ENCODE results near the gene LDB3.
"Not testable (repeated sequence)": the region's sequence is repeated elsewhere in the genome, so short reads cannot be mapped to it uniquely, and the experiment has no call there.

Gene LDB3

GRCh38 chr10:86644152-86644793 lies 24.0 kb upstream of the LDB3 start:
- no peaks in the 10 kb centered on the region for H3K9me3 ChIP-seq (ENCODE audit: control insufficient read depth, low read length)
- peaks cover 2% of the 10 kb centered on the region for H3K4me1 ChIP-seq (ENCODE audit: control insufficient read depth, insufficient read depth, low read length, poor library complexity, severe bottlenecking)
- WGBS, 2 experiments (ENCODE audit: insufficient coverage in 2 of 2): 70% methylated on average over 5 of the region's 5 CpGs; no CpG with 5 or more reads in 1 of the 2 experiments
- H3K27ac ChIP-seq (ENCODE audit: low read depth, low read length, severe bottlenecking): no peak overlapping the region
- H3K4me3 ChIP-seq (ENCODE audit: extremely low read depth, insufficient read depth, low read length, poor library complexity, severe bottlenecking): no peak overlapping the region
- no peaks in the 10 kb centered on the region for H3K36me3 ChIP-seq (ENCODE audit: control insufficient read depth, insufficient read depth, low read length)

- WGBS, 2 experiments (ENCODE audit: insufficient coverage in 2 of 2): 75 to 77% methylated on average over 4 to 5 of the region's 5 CpGs
- Histone ChIP-seq H3K27ac (ENCODE audit: low read depth, low read length, severe bottlenecking) (no peak overlapping the region), H3K9me3 (ENCODE audit: control insufficient read depth, low read length) (no peaks in the 10 kb centered on the region), H3K36me3 (ENCODE audit: control insufficient read depth, insufficient read depth, low read length) (no peaks in the 10 kb centered on the region), H3K4me3 (ENCODE audit: extremely low read depth, insufficient read depth, low read length, poor library complexity, severe bottlenecking) (no peak overlapping the region), H3K4me1 (ENCODE audit: control insufficient read depth, insufficient read depth, low read length, poor library complexity, severe bottlenecking) (peaks cover 4% of the 10 kb centered on the region)
Measured at GRCh38 chr10:86644794-86645445, 23.4 kb upstream of the LDB3 start.

- H3K9me3 ChIP-seq (ENCODE audit: control insufficient read depth, low read length): not testable (repeated sequence)
Measured at GRCh38 chr10:86645621-86646165, 22.6 kb upstream of the LDB3 start.

GRCh38 chr10:86646532-86646931 lies 21.8 kb upstream of the LDB3 start:
- Histone ChIP-seq H3K36me3 (ENCODE audit: control insufficient read depth, insufficient read depth, low read length) (no peaks in the 10 kb centered on the region), H3K27ac (ENCODE audit: low read depth, low read length, severe bottlenecking) (no peak overlapping the region), H3K4me3 (ENCODE audit: extremely low read depth, insufficient read depth, low read length, poor library complexity, severe bottlenecking) (no peak overlapping the region), H3K9me3 (ENCODE audit: control insufficient read depth, low read length) (no peaks in the 10 kb centered on the region), H3K4me1 (ENCODE audit: control insufficient read depth, insufficient read depth, low read length, poor library complexity, severe bottlenecking) (peaks cover 4% of the 10 kb centered on the region)
- WGBS, 2 experiments (ENCODE audit: insufficient coverage in 2 of 2): 94 to 100% methylated on average over 2 to 4 of the region's 5 CpGs

More at GRCh38 chr10:86645621-86646165, 22.6 kb upstream of the LDB3 start:
- H3K27ac ChIP-seq (ENCODE audit: low read depth, low read length, severe bottlenecking); H3K4me3 ChIP-seq (ENCODE audit: extremely low read depth, insufficient read depth, low read length, poor library complexity, severe bottlenecking); H3K36me3 ChIP-seq (ENCODE audit: control insufficient read depth, insufficient read depth, low read length); H3K4me1 ChIP-seq (ENCODE audit: control insufficient read depth, insufficient read depth, low read length, poor library complexity, severe bottlenecking): not testable (repeated sequence)
- WGBS, 2 experiments (ENCODE audit: insufficient coverage in 2 of 2): 91 to 100% methylated on average over 1 to 5 of the region's 5 CpGs

- no peak overlapping the region for H3K27ac ChIP-seq (ENCODE audit: low read depth, low read length, severe bottlenecking)
- 84 to 94% methylated on average over 6 of the region's 6 CpGs for WGBS, 2 experiments (ENCODE audit: insufficient coverage in 2 of 2)
Measured at GRCh38 chr10:86646933-86647332, 21.4 kb upstream of the LDB3 start.

GRCh38 chr10:86647773-86648703 lies 20.3 kb upstream of the LDB3 start:
- no peaks in the 10 kb centered on the region for H3K36me3 ChIP-seq (ENCODE audit: control insufficient read depth, insufficient read depth, low read length)
- H3K4me1 ChIP-seq (ENCODE audit: control insufficient read depth, insufficient read depth, low read length, poor library complexity, severe bottlenecking): peaks cover 4% of the 10 kb centered on the region

More at GRCh38 chr10:86646933-86647332, 21.4 kb upstream of the LDB3 start:
- H3K9me3 ChIP-seq (ENCODE audit: control insufficient read depth, low read length): no peaks in the 10 kb centered on the region
- no peaks in the 10 kb centered on the region for H3K36me3 ChIP-seq (ENCODE audit: control insufficient read depth, insufficient read depth, low read length)
- no peak overlapping the region for H3K4me3 ChIP-seq (ENCODE audit: extremely low read depth, insufficient read depth, low read length, poor library complexity, severe bottlenecking)
- peaks cover 4% of the 10 kb centered on the region for H3K4me1 ChIP-seq (ENCODE audit: control insufficient read depth, insufficient read depth, low read length, poor library complexity, severe bottlenecking)

GRCh38 chr10:86648704-86649427 lies 19.4 kb upstream of the LDB3 start:
- Histone ChIP-seq H3K27ac (ENCODE audit: low read depth, low read length, severe bottlenecking) (no peak overlapping the region), H3K9me3 (ENCODE audit: control insufficient read depth, low read length) (no peaks in the 10 kb centered on the region), H3K4me3 (ENCODE audit: extremely low read depth, insufficient read depth, low read length, poor library complexity, severe bottlenecking) (no peak overlapping the region), H3K36me3 (ENCODE audit: control insufficient read depth, insufficient read depth, low read length) (no peaks in the 10 kb centered on the region), H3K4me1 (ENCODE audit: control insufficient read depth, insufficient read depth, low read length, poor library complexity, severe bottlenecking) (peaks cover 4% of the 10 kb centered on the region)
- 77 to 91% methylated on average over 3 to 8 of the region's 9 CpGs for WGBS, 2 experiments (ENCODE audit: insufficient coverage in 2 of 2)

More at GRCh38 chr10:86647773-86648703, 20.3 kb upstream of the LDB3 start:
- no peak overlapping the region for H3K4me3 ChIP-seq (ENCODE audit: extremely low read depth, insufficient read depth, low read length, poor library complexity, severe bottlenecking)
- 83 to 86% methylated on average over 10 to 11 of the region's 13 CpGs for WGBS, 2 experiments (ENCODE audit: insufficient coverage in 2 of 2)
- no peaks in the 10 kb centered on the region for H3K9me3 ChIP-seq (ENCODE audit: control insufficient read depth, low read length)
- no peak overlapping the region for H3K27ac ChIP-seq (ENCODE audit: low read depth, low read length, severe bottlenecking)

GRCh38 chr10:86649471-86650150 lies 18.7 kb upstream of the LDB3 start:
- Histone ChIP-seq H3K4me1 (ENCODE audit: control insufficient read depth, insufficient read depth, low read length, poor library complexity, severe bottlenecking) (peaks cover 4% of the 10 kb centered on the region), H3K27ac (ENCODE audit: low read depth, low read length, severe bottlenecking) (no peak overlapping the region), H3K9me3 (ENCODE audit: control insufficient read depth, low read length) (no peaks in the 10 kb centered on the region), H3K4me3 (ENCODE audit: extremely low read depth, insufficient read depth, low read length, poor library complexity, severe bottlenecking) (no peak overlapping the region), H3K36me3 (ENCODE audit: control insufficient read depth, insufficient read depth, low read length) (no peaks in the 10 kb centered on the region)
- 89 to 90% methylated on average over 16 of the region's 17 CpGs for WGBS, 2 experiments (ENCODE audit: insufficient coverage in 2 of 2)

- 91 to 97% methylated on average over 8 of the region's 8 CpGs for WGBS, 2 experiments (ENCODE audit: insufficient coverage in 2 of 2)
Measured at GRCh38 chr10:86650151-86650550, 18.2 kb upstream of the LDB3 start.

More at GRCh38 chr10:86650151-86650550, 18.2 kb upstream of the LDB3 start:
- Histone ChIP-seq H3K9me3 (ENCODE audit: control insufficient read depth, low read length) (no peaks in the 10 kb centered on the region), H3K4me1 (ENCODE audit: control insufficient read depth, insufficient read depth, low read length, poor library complexity, severe bottlenecking) (peaks cover 4% of the 10 kb centered on the region), H3K4me3 (ENCODE audit: extremely low read depth, insufficient read depth, low read length, poor library complexity, severe bottlenecking) (no peak overlapping the region), H3K36me3 (ENCODE audit: control insufficient read depth, insufficient read depth, low read length) (no peaks in the 10 kb centered on the region), H3K27ac (ENCODE audit: low read depth, low read length, severe bottlenecking) (no peak overlapping the region)
